Subcutaneous adipose tissue (tissue), 4 donors: ENCODE data around the gene PTAFR. TPM values are rescaled to one million over a fixed set of nuclear protein-coding genes. Genes with fewer than 3 reads are reported as not detected.

Experiments used
- total RNA-seq, 4 donors: library from RNA; depleted of rRNA; stranded (reverse); fragments of >200 nt; gene quantifications; one replicate each; pipeline ENCODE4 v1.1.0, GENCODE V29; 2016
- TF ChIP-seq, protein P1 (sequence below): fragments of 450-650 bp; IDR thresholded peaks from one replicate; pipeline ENCODE4 v1.5.1; 2016; ENCODE audit warnings: low read depth, mild to moderate bottlenecking, control low read depth, antibody characterized with exemption, moderate library complexity

Gene PTAFR
- total RNA-seq, 4 donors from 2014 or later, result 6.4 to 24.8 (median 7.6) TPM

GRCh38 chr1:28113242-28113572, 63.3 kb downstream of the PTAFR start:
- TF ChIP-seq, protein P1, sequence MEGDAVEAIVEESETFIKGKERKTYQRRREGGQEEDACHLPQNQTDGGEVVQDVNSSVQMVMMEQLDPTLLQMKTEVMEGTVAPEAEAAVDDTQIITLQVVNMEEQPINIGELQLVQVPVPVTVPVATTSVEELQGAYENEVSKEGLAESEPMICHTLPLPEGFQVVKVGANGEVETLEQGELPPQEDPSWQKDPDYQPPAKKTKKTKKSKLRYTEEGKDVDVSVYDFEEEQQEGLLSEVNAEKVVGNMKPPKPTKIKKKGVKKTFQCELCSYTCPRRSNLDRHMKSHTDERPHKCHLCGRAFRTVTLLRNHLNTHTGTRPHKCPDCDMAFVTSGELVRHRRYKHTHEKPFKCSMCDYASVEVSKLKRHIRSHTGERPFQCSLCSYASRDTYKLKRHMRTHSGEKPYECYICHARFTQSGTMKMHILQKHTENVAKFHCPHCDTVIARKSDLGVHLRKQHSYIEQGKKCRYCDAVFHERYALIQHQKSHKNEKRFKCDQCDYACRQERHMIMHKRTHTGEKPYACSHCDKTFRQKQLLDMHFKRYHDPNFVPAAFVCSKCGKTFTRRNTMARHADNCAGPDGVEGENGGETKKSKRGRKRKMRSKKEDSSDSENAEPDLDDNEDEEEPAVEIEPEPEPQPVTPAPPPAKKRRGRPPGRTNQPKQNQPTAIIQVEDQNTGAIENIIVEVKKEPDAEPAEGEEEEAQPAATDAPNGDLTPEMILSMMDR, result no peak

DNA sequence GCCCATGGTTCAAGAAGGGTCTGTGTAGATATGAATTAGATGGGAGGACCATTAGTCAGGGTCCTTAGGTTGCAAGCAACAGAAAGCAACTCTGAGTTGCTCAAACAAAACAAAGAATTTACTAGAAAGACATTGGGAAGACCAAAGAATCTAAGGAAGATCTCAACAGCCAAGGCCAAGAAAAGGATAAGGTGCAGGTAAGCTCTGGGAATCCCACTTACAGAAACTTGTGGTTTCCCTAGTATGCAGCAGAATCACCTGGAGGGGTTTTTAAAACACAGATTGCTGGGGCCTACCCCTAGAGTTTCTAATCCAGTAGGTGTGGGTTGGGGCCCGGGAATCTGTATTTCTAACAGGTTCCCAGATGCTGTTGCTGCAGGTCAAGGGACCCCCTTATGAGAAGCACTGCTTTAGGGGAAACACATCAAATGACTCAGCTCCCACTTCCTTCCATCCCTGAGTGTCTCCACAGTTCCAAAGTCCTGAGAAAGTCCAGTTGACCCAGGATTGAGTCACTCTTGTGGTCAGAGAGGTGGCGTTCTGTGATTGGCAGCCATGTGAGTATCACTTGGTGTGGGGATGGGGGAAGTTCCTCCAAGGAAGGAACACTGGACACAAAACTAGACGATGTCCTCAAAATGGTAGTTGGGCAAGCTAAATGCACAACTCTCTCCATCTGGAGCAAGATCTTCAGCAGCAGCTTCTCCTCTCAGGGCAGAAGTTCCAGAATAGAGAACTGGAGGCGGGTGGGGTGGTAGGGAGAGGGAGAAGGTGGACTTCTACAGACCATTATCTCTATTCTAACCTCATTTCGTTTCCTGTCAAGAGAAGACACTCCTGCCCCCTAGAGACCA, 63.9 kb downstream of the PTAFR start:
- TF ChIP-seq, protein P1, result no peak

DNA sequence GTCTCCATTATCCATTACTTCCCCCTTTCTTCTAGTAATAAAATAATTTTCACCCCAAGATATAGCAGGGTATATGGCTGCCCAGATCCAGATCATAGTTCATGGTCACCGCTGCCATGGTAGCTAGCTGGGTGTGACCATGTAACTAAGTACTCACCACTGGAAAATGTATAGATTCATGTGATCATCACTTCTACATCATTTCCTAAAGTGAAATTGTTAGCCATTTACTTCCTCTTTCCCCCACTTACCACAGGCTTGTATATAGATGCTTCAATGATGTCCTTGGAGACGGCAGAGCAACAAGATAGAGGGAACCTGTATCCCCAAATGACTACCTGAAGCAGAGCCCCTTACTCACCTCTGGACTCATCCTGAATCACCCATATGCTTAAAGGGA, 65.3 kb downstream of the PTAFR start:
- TF ChIP-seq, protein P1, result no peak

- TF ChIP-seq, protein P1, result no peak
Observed at GRCh38 chr1:28110555-28110954, 65.9 kb downstream of the PTAFR start.

DNA sequence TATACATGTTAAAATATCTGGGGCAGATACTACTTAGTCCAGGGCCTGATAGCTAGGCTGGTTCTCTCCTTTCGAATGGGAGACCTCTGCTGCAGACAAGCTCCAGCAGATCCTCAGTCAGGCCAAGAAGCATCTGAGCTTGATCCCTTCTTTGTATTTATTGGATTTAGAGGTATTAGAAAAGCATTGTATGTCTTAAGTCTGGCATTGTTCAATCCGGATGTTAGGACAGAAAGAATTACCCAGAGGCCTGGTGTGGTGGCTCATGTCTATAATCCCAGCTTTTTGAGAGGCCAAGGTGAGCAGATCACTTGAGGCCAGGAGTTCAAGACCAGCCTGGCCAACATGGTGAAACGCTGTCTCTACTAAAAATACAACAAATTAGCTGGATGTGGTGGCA, 66.9 kb downstream of the PTAFR start:
- TF ChIP-seq, protein P1, result no peak

- TF ChIP-seq, protein P1, result no peak
Observed at GRCh38 chr1:28108001-28108400, 68.5 kb downstream of the PTAFR start.

- TF ChIP-seq, protein P1, result no peak
Observed at GRCh38 chr1:28104866-28105467, 71.5 kb downstream of the PTAFR start.
